HUES6 (cell line): ENCODE results near the gene NID1.

Experiments used
- H3K27ac ChIP-seq: 2 replicates; pipeline ENCODE4 v1.7.0; 2013; ENCODE audit warnings: low read depth, mild to moderate bottlenecking, low read length, inconsistent platforms
- H3K27me3 ChIP-seq: 2 replicates; pipeline ENCODE4 v1.6.1; 2013; ENCODE audit warnings: low read length; ENCODE audit not compliant: control insufficient read depth, insufficient read depth
- H3K36me3 ChIP-seq: 2 replicates; pipeline ENCODE4 v1.6.1; 2013; ENCODE audit warnings: low read length; ENCODE audit not compliant: control insufficient read depth, insufficient read depth
- H3K4me1 ChIP-seq: 2 replicates; pipeline ENCODE4 v1.6.1; 2013; ENCODE audit warnings: low read length; ENCODE audit not compliant: control insufficient read depth, insufficient read depth
- H3K4me3 ChIP-seq: 2 replicates; pipeline ENCODE4 v1.5.1; 2013; ENCODE audit warnings: low read depth, low read length
- H3K9ac ChIP-seq: one replicate; pipeline ENCODE4 v1.6.1; 2013; ENCODE audit warnings: mild to moderate bottlenecking, low read length
- H3K9me3 ChIP-seq: 2 replicates; pipeline ENCODE4 v1.6.1; 2013; ENCODE audit warnings: low read depth, low read length; ENCODE audit not compliant: control insufficient read depth, insufficient read depth

The NID1 gene

DNA sequence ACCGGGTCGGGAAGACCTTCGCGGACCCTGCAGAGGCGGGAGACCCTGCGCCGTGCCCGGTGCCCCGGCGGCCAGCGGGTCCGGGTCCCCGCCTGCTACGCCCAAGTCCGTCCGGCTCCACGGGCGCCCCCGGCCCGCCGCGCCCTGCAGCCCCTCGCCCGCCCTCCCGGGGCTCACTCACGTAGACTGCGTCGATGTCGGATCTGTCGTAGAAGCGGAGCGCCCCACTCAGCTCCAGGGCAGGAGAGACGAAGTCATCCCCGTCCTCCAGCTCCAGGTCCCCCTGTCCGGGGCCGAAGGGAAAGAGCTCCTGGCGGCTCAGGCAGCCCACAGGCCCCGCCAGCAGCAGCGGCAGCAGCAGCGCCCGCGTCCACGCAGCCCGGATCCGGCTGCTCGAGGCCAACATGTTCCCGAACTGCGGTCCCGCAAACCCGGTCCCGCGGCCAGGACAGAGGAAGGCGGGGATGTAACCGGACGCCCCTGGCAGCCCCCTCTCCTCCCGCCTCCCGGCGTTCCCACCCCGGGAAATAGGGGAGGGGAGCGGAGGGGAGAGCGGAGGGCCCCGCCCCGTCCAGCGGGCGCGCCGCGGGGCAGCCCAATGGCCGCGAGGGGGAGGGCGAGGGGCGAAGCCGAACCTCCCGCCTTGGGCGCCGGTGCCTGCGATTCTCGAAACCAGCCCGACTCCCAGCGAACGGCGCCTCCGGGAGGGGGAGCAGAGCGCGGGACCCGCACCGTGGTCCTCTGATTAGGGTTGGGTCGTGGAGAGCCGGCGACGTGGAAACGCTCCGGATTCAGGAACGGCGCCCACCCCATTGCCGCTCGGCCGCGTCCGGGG is at the start of gene NID1:
Gene NID1, minus strand, starts transcription at position 417 of the 835 bp plus-strand sequence. Its CDS starts 11 bp downstream, at position 406.
- Histone ChIP-seq H3K36me3 (no peaks in the 10 kb centered on the region), H3K4me1 (peaks cover 13% of the 10 kb centered on the region), H3K4me3 (peak within 1 kb of the TSS; percentile 80), H3K27me3 (peaks cover 39% of the 10 kb centered on the region), H3K9me3 (no peaks in the 10 kb centered on the region), H3K9ac (peak within 1 kb of the TSS; percentile 77), H3K27ac (no peak within 1 kb of the TSS; the same call in 1 of the 2 replicates)

- no peaks in the 10 kb centered on the region for H3K36me3 ChIP-seq
- H3K9ac ChIP-seq: no peak overlapping the region
- H3K4me1 ChIP-seq: peaks cover 5% of the 10 kb centered on the region; the same call in 1 of the 2 replicates
- H3K27ac ChIP-seq: no peak overlapping the region
- H3K4me3 ChIP-seq: no peak overlapping the region
- no peaks in the 10 kb centered on the region for H3K9me3 ChIP-seq
- no peaks in the 10 kb centered on the region for H3K27me3 ChIP-seq
These were observed 49.3 kb upstream of the NID1 start for GRCh38 chr1:236114076-236114747.

- Histone ChIP-seq H3K36me3 (no peaks in the 10 kb centered on the region), H3K27ac (no peak overlapping the region), H3K4me3 (no peak overlapping the region), H3K9ac (no peak overlapping the region), H3K27me3 (no peaks in the 10 kb centered on the region), H3K9me3 (no peaks in the 10 kb centered on the region), H3K4me1 (peaks cover 5% of the 10 kb centered on the region; the same call in 1 of the 2 replicates)
These were observed 48.6 kb upstream of the NID1 start for GRCh38 chr1:236113324-236114032.

GRCh38 chr1:236112332-236112627 is 47.4 kb upstream of the NID1 start:
- H3K9ac ChIP-seq: no peak overlapping the region
- H3K4me3 ChIP-seq: no peak overlapping the region
- no peaks in the 10 kb centered on the region for H3K9me3 ChIP-seq
- H3K27me3 ChIP-seq: no peaks in the 10 kb centered on the region
- no peak overlapping the region for H3K27ac ChIP-seq
- no peaks in the 10 kb centered on the region for H3K36me3 ChIP-seq
- H3K4me1 ChIP-seq: no peaks in the 10 kb centered on the region

GRCh38 chr1:236111527-236112331 is 46.8 kb upstream of the NID1 start:
- H3K9ac ChIP-seq: no peak overlapping the region
- no peaks in the 10 kb centered on the region for H3K4me1 ChIP-seq
- no peaks in the 10 kb centered on the region for H3K36me3 ChIP-seq
- H3K27ac ChIP-seq: no peak overlapping the region
- H3K4me3 ChIP-seq: no peak overlapping the region
- H3K27me3 ChIP-seq: no peaks in the 10 kb centered on the region
- no peaks in the 10 kb centered on the region for H3K9me3 ChIP-seq

- Histone ChIP-seq H3K27ac (no peak overlapping the region), H3K4me3 (no peak overlapping the region), H3K27me3 (no peaks in the 10 kb centered on the region), H3K4me1 (no peaks in the 10 kb centered on the region), H3K9me3 (no peaks in the 10 kb centered on the region), H3K36me3 (no peaks in the 10 kb centered on the region), H3K9ac (no peak overlapping the region)
These were observed 45.2 kb upstream of the NID1 start for GRCh38 chr1:236110137-236110536.

DNA sequence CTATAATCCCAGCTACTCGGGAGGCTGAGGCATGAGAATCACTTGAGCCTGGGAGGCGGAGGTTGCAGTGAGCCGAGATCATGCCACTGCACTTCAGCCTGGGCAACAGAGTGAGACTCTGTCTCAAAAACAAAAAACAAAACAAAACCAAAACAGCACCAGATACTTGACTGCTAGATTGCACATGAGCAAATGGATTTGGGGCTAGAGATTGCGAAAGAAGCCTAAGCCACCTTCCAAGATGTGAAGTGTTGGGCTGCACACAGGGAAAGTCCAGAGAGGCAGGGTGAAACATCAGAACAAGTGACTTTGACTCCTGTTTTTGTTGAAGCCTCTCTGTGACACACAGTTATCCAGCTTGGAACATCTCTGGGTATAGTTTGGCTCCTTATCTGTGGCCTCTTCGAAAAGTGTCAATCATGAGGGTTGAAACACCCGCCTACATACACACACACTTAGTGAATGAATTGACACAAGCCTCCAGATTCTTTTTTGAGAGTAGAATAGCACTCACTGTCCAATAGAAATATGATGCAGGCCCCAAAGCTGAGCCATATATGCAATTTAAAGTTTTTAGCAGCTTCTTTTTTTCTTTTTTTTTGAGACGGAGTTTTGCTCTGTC is 43.2 kb upstream of the NID1 start:
- no peak overlapping the region for H3K4me3 ChIP-seq
- no peak overlapping the region for H3K9ac ChIP-seq
- no peaks in the 10 kb centered on the region for H3K9me3 ChIP-seq
- H3K27me3 ChIP-seq: no peaks in the 10 kb centered on the region
- H3K4me1 ChIP-seq: peaks cover 7% of the 10 kb centered on the region
- H3K27ac ChIP-seq: no peak overlapping the region
- no peaks in the 10 kb centered on the region for H3K36me3 ChIP-seq

DNA sequence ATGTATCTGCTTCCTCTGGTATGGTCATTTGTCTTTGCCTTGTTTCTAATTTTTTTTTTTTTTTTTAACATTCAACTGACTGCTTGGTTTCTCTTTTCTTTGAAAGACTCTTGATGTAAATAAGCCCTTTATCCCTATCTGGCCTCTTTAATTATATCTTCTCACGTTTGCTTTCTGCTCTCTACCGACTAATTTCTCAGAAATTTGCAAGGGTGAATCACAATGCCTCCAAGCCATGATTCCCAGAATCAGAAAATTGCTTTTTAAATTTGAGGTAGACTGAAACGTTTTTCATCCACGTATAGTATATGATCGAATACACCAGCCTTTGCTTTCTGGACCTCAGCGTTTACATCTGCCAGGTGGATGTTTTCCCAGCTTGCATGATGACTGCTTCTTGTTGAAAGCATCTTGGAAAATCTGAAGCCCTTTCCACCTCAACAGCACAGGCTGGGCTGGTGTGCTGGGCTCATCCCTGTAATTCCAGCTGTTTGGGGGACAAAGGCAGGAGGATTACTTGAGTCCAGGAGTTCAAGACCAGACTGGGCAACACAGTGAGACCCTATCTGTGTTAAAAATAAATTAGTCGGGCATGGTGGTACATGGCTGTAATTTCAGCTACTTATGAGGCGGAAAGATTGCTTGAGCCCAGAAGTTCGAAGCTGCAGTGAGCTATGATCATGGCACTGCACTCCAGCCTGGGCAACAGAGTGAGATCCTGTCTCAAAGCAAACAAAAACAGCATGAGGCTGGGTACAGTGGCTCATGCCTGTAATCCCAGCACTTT is 42.4 kb upstream of the NID1 start:
- H3K4me1 ChIP-seq: peaks cover 12% of the 10 kb centered on the region
- H3K36me3 ChIP-seq: no peaks in the 10 kb centered on the region
- no peak overlapping the region for H3K27ac ChIP-seq
- no peak overlapping the region for H3K4me3 ChIP-seq
- H3K9me3 ChIP-seq: no peaks in the 10 kb centered on the region
- H3K9ac ChIP-seq: no peak overlapping the region
- H3K27me3 ChIP-seq: no peaks in the 10 kb centered on the region

DNA sequence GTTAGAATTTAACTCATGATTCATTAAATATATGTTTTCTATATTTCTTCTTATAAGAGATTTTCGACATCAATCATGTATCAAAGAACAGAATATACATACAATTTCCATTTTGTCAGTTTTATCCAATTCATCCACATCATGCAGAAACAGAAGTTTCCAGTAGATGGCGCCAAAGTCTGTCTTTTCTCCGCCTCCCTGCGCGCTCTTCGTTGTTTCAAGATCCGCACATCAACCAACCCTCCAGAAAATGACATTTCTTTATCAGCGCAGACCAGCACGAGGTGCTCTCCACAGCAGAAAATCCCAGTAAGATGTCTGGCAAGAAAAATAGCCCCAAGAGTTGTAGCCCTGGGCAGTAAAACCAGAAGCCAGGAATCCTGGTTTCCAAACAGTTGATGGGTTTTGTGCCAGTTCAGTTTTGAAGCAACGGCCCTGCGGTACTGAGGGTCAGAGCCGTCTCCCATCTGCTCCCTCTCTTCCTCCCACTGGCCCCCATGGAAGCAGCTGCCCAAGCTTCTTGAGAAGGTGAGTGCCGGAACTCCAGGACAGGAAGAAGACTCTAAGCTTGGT is 38.8 kb upstream of the NID1 start:
- Histone ChIP-seq H3K9ac (peak overlapping the region; percentile 24), H3K27ac (no peak overlapping the region), H3K4me1 (peaks cover 12% of the 10 kb centered on the region), H3K9me3 (no peaks in the 10 kb centered on the region), H3K36me3 (no peaks in the 10 kb centered on the region), H3K4me3 (no peak overlapping the region), H3K27me3 (no peaks in the 10 kb centered on the region)
